ENCODE results near the gene INO80. TPM values are rescaled to one million over a fixed set of nuclear protein-coding genes. Genes with fewer than 3 reads are reported as not detected.

INO80 gene, protein sequence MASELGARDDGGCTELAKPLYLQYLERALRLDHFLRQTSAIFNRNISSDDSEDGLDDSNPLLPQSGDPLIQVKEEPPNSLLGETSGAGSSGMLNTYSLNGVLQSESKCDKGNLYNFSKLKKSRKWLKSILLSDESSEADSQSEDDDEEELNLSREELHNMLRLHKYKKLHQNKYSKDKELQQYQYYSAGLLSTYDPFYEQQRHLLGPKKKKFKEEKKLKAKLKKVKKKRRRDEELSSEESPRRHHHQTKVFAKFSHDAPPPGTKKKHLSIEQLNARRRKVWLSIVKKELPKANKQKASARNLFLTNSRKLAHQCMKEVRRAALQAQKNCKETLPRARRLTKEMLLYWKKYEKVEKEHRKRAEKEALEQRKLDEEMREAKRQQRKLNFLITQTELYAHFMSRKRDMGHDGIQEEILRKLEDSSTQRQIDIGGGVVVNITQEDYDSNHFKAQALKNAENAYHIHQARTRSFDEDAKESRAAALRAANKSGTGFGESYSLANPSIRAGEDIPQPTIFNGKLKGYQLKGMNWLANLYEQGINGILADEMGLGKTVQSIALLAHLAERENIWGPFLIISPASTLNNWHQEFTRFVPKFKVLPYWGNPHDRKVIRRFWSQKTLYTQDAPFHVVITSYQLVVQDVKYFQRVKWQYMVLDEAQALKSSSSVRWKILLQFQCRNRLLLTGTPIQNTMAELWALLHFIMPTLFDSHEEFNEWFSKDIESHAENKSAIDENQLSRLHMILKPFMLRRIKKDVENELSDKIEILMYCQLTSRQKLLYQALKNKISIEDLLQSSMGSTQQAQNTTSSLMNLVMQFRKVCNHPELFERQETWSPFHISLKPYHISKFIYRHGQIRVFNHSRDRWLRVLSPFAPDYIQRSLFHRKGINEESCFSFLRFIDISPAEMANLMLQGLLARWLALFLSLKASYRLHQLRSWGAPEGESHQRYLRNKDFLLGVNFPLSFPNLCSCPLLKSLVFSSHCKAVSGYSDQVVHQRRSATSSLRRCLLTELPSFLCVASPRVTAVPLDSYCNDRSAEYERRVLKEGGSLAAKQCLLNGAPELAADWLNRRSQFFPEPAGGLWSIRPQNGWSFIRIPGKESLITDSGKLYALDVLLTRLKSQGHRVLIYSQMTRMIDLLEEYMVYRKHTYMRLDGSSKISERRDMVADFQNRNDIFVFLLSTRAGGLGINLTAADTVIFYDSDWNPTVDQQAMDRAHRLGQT (N-terminal part only)
- 10 to 100 TPM; 27.2 to 47.7 (median 42.3) TPM for total RNA-seq

DNA sequence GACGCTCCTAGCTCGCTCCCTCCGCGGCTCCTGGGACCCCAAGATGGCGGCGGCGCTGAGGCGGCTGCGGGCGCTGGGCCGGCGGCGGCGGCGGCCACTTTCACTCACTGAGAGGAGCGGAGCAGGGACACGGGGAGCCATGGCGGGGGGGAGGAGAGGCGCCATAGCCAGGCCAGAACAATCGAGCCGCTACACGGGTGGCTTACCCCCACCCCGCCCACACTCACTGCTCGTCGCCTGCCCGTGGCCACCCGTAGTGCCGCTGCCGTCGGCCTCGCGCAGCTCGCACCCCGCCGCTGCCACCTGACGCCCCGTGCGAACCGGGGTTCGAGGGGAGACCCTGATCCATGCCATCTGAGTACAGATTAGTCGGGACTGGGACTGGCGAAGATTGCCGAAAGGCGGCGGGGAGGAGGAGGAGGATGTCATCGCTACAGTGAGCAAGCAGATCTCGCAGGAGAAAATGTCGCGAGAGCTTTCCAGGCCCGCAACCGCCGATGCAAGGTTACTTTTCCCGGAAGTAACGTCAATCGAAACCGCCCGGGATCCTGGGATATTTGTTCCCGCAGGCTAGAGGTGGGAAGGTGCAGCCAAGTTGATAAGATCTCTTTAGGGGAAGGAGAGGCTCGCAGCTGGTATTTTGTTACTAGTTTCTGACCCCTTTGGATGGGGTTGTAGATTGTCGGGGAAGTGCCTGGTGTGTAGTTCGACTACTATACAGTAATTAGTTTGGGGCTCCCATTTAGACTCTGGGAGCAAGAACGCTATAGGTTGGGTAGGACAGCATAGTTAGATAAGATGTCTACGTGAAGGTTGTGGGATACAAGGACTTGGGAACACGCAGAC lies at the start of gene INO80:
TSS of gene INO80 (minus strand) at position 165 of the 846 bp plus-strand sequence. CDS start 19,970 bp downstream, outside the sequence.
- H3K27me3 ChIP-seq = no peaks in the 10 kb centered on the region
- no peaks in the 10 kb centered on the region for H3K4me1 ChIP-seq
- no peaks in the 10 kb centered on the region for H3K9me3 ChIP-seq
- TF ChIP-seq, protein P1, sequence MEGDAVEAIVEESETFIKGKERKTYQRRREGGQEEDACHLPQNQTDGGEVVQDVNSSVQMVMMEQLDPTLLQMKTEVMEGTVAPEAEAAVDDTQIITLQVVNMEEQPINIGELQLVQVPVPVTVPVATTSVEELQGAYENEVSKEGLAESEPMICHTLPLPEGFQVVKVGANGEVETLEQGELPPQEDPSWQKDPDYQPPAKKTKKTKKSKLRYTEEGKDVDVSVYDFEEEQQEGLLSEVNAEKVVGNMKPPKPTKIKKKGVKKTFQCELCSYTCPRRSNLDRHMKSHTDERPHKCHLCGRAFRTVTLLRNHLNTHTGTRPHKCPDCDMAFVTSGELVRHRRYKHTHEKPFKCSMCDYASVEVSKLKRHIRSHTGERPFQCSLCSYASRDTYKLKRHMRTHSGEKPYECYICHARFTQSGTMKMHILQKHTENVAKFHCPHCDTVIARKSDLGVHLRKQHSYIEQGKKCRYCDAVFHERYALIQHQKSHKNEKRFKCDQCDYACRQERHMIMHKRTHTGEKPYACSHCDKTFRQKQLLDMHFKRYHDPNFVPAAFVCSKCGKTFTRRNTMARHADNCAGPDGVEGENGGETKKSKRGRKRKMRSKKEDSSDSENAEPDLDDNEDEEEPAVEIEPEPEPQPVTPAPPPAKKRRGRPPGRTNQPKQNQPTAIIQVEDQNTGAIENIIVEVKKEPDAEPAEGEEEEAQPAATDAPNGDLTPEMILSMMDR (IDR thresholded peaks at IDR 0.05) = peak in 1 of 3 donors; percentile 18
- TF ChIP-seq POLR2AphosphoS5 (IDR thresholded peaks at IDR 0.05) (peak; percentile 86 to 88 (median 87)), POLR2A (IDR thresholded peaks at IDR 0.05) (peak; percentile 49)
- intact Hi-C loops (cut with DNase I; ENCODE audit: low total_unique reads) = no loop called here
- H3K36me3 ChIP-seq = no peaks in the 10 kb centered on the region
- peak; percentile 96 to 98 for DNase-seq (ENCODE audit: low spot score in 2 of 2)
- H3K27ac ChIP-seq = peak within 1 kb of the TSS; percentile 100
- H3K4me3 ChIP-seq = peak within 1 kb of the TSS; percentile 91 to 95 (median 95)

DNA sequence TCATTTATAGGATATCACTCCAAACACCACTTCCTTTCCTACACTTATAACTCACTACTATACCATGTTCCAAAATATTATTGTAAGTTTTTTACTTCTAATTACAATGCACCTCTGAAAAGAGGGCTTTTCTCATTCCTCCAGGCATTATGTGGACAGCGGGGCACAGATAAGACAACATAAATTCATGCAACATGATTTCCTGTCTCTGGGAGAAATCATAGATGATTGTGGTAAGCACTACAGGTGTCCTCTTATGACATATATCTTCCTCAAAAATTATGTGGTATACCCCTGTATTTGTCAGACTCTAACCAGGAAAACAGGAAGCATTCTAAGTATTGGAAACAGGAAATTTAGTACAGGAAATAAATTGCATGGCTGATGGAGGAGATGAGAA lies 45.7 kb upstream of the INO80 start:
- DNase-seq (ENCODE audit: low spot score in 2 of 2) = no peak
- Histone ChIP-seq H3K36me3 (no peaks in the 10 kb centered on the region), H3K27me3 (no peaks in the 10 kb centered on the region), H3K4me1 (no peaks in the 10 kb centered on the region), H3K27ac (no peak overlapping the region), H3K9me3 (no peaks in the 10 kb centered on the region), H3K4me3 (no peak overlapping the region)
- TF ChIP-seq POLR2AphosphoS5 (IDR thresholded peaks at IDR 0.05) = no peak
- TF ChIP-seq, protein P1 (IDR thresholded peaks at IDR 0.05) = no peak
- intact Hi-C loops (cut with DNase I; ENCODE audit: low total_unique reads) = no loop called here

DNA sequence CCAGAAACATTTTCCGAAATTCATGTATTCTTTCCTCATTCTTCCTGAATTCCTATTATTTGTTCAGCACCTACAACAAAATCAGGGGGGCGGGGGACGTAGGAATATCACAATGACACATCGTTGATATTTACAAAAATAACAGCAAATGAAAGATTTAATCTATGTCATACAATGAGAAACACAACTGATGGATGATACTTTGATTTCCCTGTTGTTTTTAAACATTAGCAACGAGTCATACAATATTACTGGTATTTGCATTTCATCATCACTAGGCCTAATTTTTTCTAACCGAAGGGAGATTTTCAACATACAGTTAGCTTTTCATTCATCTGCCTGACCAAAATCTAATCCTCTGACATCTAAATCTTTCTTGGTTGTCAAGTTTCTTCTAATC lies 45.3 kb upstream of the INO80 start:
- no peaks in the 10 kb centered on the region for H3K4me1 ChIP-seq
- H3K36me3 ChIP-seq = no peaks in the 10 kb centered on the region
- H3K4me3 ChIP-seq = no peak overlapping the region
- intact Hi-C loops (cut with DNase I; ENCODE audit: low total_unique reads) = no loop called here
- H3K27ac ChIP-seq = no peak overlapping the region
- H3K9me3 ChIP-seq = no peaks in the 10 kb centered on the region
- no peak for DNase-seq (ENCODE audit: low spot score in 2 of 2)
- TF ChIP-seq, protein P1 (IDR thresholded peaks at IDR 0.05) = no peak
- no peak for TF ChIP-seq POLR2AphosphoS5 (IDR thresholded peaks at IDR 0.05)
- TF ChIP-seq POLR2A (IDR thresholded peaks at IDR 0.05) = no peak
- no peaks in the 10 kb centered on the region for H3K27me3 ChIP-seq

DNA sequence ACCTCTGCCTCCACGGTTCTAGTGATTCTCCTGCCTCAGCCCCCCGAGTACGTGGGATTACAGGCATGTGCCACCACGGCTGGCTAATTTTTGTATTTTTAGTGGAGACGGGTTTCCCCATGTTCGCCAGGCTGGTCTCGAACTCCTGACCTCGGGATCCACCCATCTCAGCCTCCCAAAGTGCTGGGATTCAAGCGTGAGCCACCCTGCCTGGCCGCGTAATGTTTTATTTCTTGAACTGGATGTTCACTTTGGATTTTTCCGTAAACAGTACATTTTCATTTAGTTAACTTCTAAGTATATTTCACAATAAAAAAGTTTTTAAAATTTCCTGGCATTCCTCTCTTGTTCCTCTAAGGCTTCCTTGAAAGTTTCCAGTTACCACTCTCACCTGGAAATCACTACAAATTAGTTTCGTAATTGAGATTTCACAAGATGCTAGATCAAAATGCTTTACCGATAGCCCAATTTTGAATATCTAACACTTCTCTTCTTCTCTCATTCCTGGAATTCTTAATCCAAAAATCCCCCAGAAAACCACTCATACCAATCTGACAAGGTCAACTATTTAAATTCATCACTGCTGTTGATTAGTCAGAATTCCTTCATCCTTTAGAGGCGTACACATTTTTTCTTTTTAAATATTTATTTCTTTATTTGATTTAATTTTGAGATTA lies 44.7 kb upstream of the INO80 start:
- TF ChIP-seq POLR2AphosphoS5 (IDR thresholded peaks at IDR 0.05) (no peak), POLR2A (IDR thresholded peaks at IDR 0.05) (no peak)
- TF ChIP-seq, protein P1 (IDR thresholded peaks at IDR 0.05) = no peak
- intact Hi-C loops (cut with DNase I; ENCODE audit: low total_unique reads) = no loop called here
- H3K9me3 ChIP-seq = no peaks in the 10 kb centered on the region

More for the DNA sequence above, 44.7 kb upstream of the INO80 start:
- no peak overlapping the region for H3K4me3 ChIP-seq
- no peaks in the 10 kb centered on the region for H3K4me1 ChIP-seq
- no peaks in the 10 kb centered on the region for H3K36me3 ChIP-seq
- no peaks in the 10 kb centered on the region for H3K27me3 ChIP-seq
- H3K27ac ChIP-seq = no peak overlapping the region
- no peak for DNase-seq (ENCODE audit: low spot score in 2 of 2)

Data from breast epithelium (tissue), 4 donors.